ENCODE data around the gene PLXNC1. TPM values are rescaled to one million over a fixed set of nuclear protein-coding genes. Genes with fewer than 3 reads are reported as not detected.

Gene PLXNC1
- total RNA-seq, 1 donor from 2014 or later, result 14.2 TPM

- Histone ChIP-seq H3K27me3 (no peaks in the 10 kb centered on the region), H3K36me3 (no peaks in the 10 kb centered on the region), H3K27ac (peak overlapping the region; percentile 79), H3K4me1 (peaks cover 27% of the 10 kb centered on the region), H3K4me3 (peak overlapping the region; percentile 52 to 87), H3K9me3 (no peaks in the 10 kb centered on the region)
- TF ChIP-seq POLR2A (IDR thresholded peaks at IDR 0.05) (no peak), POLR2AphosphoS5 (IDR thresholded peaks at IDR 0.05; ENCODE audit: insufficient read depth in 1 of 2, low read depth in 1 of 2) (no peak), CTCF (IDR thresholded peaks at IDR 0.05) (no peak)
- no peak for DNase-seq (ENCODE audit: extremely low spot score in 2 of 2)
- intact Hi-C loops (cut with DNase I), result no loop called here
Measured at GRCh38 chr12:94150240-94151121, 2.1 kb downstream of the PLXNC1 start.

- H3K4me3 ChIP-seq, result peak overlapping the region in 1 of 2 donors; percentile 52
Measured at GRCh38 chr12:94151582-94151981, 3.2 kb downstream of the PLXNC1 start.

GRCh38 chr12:94152292-94153078, 4.1 kb downstream of the PLXNC1 start:
- H3K27me3 ChIP-seq, result no peaks in the 10 kb centered on the region
- DNase-seq (ENCODE audit: extremely low spot score in 2 of 2), result no peak
- H3K4me3 ChIP-seq, result no peak overlapping the region
- intact Hi-C loops (cut with DNase I), result no loop called here
- no peaks in the 10 kb centered on the region for H3K36me3 ChIP-seq
- peaks cover 24% of the 10 kb centered on the region for H3K4me1 ChIP-seq
- H3K27ac ChIP-seq, result no peak overlapping the region
- no peaks in the 10 kb centered on the region for H3K9me3 ChIP-seq
- TF ChIP-seq CTCF (IDR thresholded peaks at IDR 0.05) (no peak), POLR2AphosphoS5 (IDR thresholded peaks at IDR 0.05; ENCODE audit: insufficient read depth in 1 of 2, low read depth in 1 of 2) (no peak)

More at GRCh38 chr12:94151582-94151981, 3.2 kb downstream of the PLXNC1 start:
- Histone ChIP-seq H3K36me3 (no peaks in the 10 kb centered on the region), H3K9me3 (no peaks in the 10 kb centered on the region), H3K27me3 (no peaks in the 10 kb centered on the region), H3K27ac (no peak overlapping the region), H3K4me1 (peaks cover 27% of the 10 kb centered on the region)
- intact Hi-C loops (cut with DNase I), result no loop called here
- no peak for TF ChIP-seq POLR2AphosphoS5 (IDR thresholded peaks at IDR 0.05; ENCODE audit: insufficient read depth in 1 of 2, low read depth in 1 of 2)
- TF ChIP-seq POLR2A (IDR thresholded peaks at IDR 0.05), result no peak
- TF ChIP-seq CTCF (IDR thresholded peaks at IDR 0.05), result no peak
- no peak for DNase-seq (ENCODE audit: extremely low spot score in 2 of 2)

- peaks cover 8% of the 10 kb centered on the region for H3K4me1 ChIP-seq
- TF ChIP-seq CTCF (IDR thresholded peaks at IDR 0.05), result no peak
- TF ChIP-seq POLR2A (IDR thresholded peaks at IDR 0.05), result no peak
- no peak for TF ChIP-seq POLR2AphosphoS5 (IDR thresholded peaks at IDR 0.05; ENCODE audit: insufficient read depth in 1 of 2, low read depth in 1 of 2)
- intact Hi-C loops (cut with DNase I), result no loop called here
- no peak overlapping the region for H3K4me3 ChIP-seq
- DNase-seq (ENCODE audit: extremely low spot score in 2 of 2), result no peak
- no peak overlapping the region for H3K27ac ChIP-seq
- no peaks in the 10 kb centered on the region for H3K27me3 ChIP-seq
- no peaks in the 10 kb centered on the region for H3K9me3 ChIP-seq
- no peaks in the 10 kb centered on the region for H3K36me3 ChIP-seq
Measured at GRCh38 chr12:94157181-94157580, 8.8 kb downstream of the PLXNC1 start.
